ENCODE data around the gene DCTN5. TPM values are rescaled to one million over a fixed set of nuclear protein-coding genes. Genes with fewer than 3 reads are reported as not detected.
A peak's percentile ranks its signal among the peaks of the same experiment; 100 is the strongest.

DCTN5 gene
- total and polyA plus RNA-seq, 2 of the 13 experiments (the other 11 are each of a cell fraction or from before 2014, with no cell fraction given) = 105 to 207 TPM

DNA sequence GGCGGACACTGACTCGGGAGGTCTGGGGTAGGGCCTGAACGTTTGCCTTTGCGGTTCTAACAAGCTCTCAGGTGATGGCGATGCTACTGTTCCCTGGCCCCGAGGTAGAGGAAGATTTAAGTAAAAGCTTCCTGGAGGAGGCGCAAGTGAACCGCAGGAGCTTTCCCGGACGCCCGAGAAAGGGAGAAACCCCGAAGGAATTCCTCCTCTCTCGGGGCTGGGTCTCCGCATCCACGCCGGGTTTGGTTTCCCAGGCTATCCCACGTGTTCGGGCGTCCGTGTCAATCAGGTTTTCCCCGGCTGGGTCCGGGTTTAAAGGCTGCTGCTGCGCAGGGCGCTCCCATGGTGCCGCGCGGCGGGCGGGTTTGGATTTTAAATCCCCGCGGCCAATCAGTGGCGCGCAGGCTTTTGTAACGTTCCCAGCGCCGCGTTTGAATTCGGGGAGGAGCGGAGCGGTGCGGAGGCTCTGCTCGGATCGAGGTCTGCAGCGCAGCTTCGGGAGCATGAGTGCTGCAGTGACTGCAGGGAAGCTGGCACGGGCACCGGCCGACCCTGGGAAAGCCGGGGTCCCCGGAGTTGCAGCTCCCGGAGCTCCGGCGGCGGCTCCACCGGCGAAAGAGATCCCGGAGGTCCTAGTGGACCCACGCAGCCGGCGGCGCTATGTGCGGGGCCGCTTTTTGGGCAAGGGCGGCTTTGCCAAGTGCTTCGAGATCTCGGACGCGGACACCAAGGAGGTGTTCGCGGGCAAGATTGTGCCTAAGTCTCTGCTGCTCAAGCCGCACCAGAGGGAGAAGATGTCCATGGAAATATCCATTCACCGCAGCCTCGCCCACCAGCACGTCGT, 37.4 kb downstream of the DCTN5 start, which contains the start of gene PLK1 (continued):
- TF ChIP-seq ZNF724P (CRISPR knock-in tag; IDR thresholded peaks at IDR 0.05; ENCODE audit: borderline replicate concordance) (peak; percentile 100), MAX (IDR thresholded peaks at IDR 0.05) (peak; percentile 98), ZNF260 (CRISPR knock-in tag; IDR thresholded peaks at IDR 0.05; ENCODE audit: borderline replicate concordance, low read depth) (no peak), TEAD2 (CRISPR knock-in tag; IDR thresholded peaks at IDR 0.05) (no peak), ZNF10 (CRISPR knock-in tag; IDR thresholded peaks at IDR 0.05; ENCODE audit: borderline replicate concordance, low read depth) (no peak), CREB1 (IDR thresholded peaks at IDR 0.05) (peak; percentile 73), CREB1 (CRISPR knock-in tag; IDR thresholded peaks at IDR 0.05) (peak; percentile 84; the same call in 1 of the 2 replicates), HOXA5 (CRISPR knock-in tag; IDR thresholded peaks at IDR 0.05) (peak; percentile 73; the same call in 1 of the 2 replicates), KAT7 (CRISPR knock-in tag; IDR thresholded peaks at IDR 0.05; ENCODE audit: borderline replicate concordance) (peak; percentile 81; the same call in 1 of the 2 replicates), ERF (CRISPR knock-in tag; IDR thresholded peaks at IDR 0.05) (peak; percentile 87), ZNF670 (CRISPR knock-in tag; IDR thresholded peaks at IDR 0.05; ENCODE audit: borderline replicate concordance) (peak; percentile 95), MXI1 (IDR thresholded peaks at IDR 0.05; ENCODE audit: borderline replicate concordance, low read depth, low read length) (peak; percentile 100), CEBPB (IDR thresholded peaks at IDR 0.05; ENCODE audit: borderline replicate concordance, low read depth, low read length) (peak; percentile 63; the same call in 1 of the 2 replicates), MIER3 (CRISPR knock-in tag; IDR thresholded peaks at IDR 0.05; ENCODE audit: borderline replicate concordance) (no peak; the same call in 1 of the 2 replicates), ZNF530 (CRISPR knock-in tag; IDR thresholded peaks at IDR 0.05; ENCODE audit: low read depth) (0 out of 2 replicates have a peak, but pooled peaks have one; percentile 32), ZNF234 (CRISPR knock-in tag; conservative IDR thresholded peaks at IDR 0.05) (0 out of 2 replicates have a peak, but pooled peaks have one; percentile 49), KLF6 (CRISPR knock-in tag; IDR thresholded peaks at IDR 0.05) (peak; percentile 92; the same call in 1 of the 2 replicates), BCL6 (CRISPR knock-in tag; IDR thresholded peaks at IDR 0.05) (peak; percentile 61; the same call in 1 of the 2 replicates), TBX3 (IDR thresholded peaks at IDR 0.05; ENCODE audit: borderline replicate concordance) (no peak), TCF12 (IDR thresholded peaks at IDR 0.05) (no peak), TCF12 (CRISPR knock-in tag; IDR thresholded peaks at IDR 0.05) (0 out of 2 replicates have a peak, but pooled peaks have one; percentile 27), IKZF4 (CRISPR knock-in tag; IDR thresholded peaks at IDR 0.05; ENCODE audit: borderline replicate concordance, low read depth, not compliant biosample characterization) (peak; percentile 88), GATAD1 (CRISPR knock-in tag; IDR thresholded peaks at IDR 0.05) (peak; percentile 94), ZC3H13 (CRISPR knock-in tag; IDR thresholded peaks at IDR 0.05) (peak; percentile 100), DNMT3B (CRISPR knock-in tag; conservative IDR thresholded peaks at IDR 0.05) (peak; percentile 91; the same call in 1 of the 2 replicates), ZSCAN29 (CRISPR knock-in tag; conservative IDR thresholded peaks at IDR 0.05) (peak; percentile 93)
- TF ChIP-seq, protein P1, sequence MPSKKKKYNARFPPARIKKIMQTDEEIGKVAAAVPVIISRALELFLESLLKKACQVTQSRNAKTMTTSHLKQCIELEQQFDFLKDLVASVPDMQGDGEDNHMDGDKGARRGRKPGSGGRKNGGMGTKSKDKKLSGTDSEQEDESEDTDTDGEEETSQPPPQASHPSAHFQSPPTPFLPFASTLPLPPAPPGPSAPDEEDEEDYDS (CRISPR knock-in tag; IDR thresholded peaks at IDR 0.05) = peak; percentile 93
- TF ChIP-seq, protein P2, sequence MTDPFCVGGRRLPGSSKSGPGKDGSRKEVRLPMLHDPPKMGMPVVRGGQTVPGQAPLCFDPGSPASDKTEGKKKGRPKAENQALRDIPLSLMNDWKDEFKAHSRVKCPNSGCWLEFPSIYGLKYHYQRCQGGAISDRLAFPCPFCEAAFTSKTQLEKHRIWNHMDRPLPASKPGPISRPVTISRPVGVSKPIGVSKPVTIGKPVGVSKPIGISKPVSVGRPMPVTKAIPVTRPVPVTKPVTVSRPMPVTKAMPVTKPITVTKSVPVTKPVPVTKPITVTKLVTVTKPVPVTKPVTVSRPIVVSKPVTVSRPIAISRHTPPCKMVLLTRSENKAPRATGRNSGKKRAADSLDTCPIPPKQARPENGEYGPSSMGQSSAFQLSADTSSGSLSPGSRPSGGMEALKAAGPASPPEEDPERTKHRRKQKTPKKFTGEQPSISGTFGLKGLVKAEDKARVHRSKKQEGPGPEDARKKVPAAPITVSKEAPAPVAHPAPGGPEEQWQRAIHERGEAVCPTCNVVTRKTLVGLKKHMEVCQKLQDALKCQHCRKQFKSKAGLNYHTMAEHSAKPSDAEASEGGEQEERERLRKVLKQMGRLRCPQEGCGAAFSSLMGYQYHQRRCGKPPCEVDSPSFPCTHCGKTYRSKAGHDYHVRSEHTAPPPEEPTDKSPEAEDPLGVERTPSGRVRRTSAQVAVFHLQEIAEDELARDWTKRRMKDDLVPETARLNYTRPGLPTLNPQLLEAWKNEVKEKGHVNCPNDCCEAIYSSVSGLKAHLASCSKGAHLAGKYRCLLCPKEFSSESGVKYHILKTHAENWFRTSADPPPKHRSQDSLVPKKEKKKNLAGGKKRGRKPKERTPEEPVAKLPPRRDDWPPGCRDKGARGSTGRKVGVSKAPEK (CRISPR knock-in tag; IDR thresholded peaks at IDR 0.05; ENCODE audit: borderline replicate concordance) = no peak
